GM19395 (cell line): ENCODE results near the gene SIK2.

Experiments
- ATAC-seq: cut with Tn5 transposase; IDR thresholded peaks from one replicate; pipeline ENCODE4 v1.9.1; 2021; ENCODE audit warnings: mild to moderate bottlenecking, moderate library complexity; ENCODE audit not compliant: unreplicated experiment

SIK2 gene

GRCh38 chr11:111778047-111778558 lies 175.9 kb downstream of the SIK2 start:
- ATAC-seq: no peak

GRCh38 chr11:111779118-111779517 lies 176.9 kb downstream of the SIK2 start:
- no peak for ATAC-seq
